Right lobe of liver (tissue), 4 donors: ENCODE results near the gene FHIT.

Source experiments
- POLR2A ChIP-seq: fragments of 450-650 bp; IDR thresholded peaks from one replicate; pipeline ENCODE4 v1.6.1; 2017; ENCODE audit warnings: antibody characterized with exemption, mild to moderate bottlenecking
- TF ChIP-seq, protein P1 (sequence below), 4 donors: fragments of 200-600 bp in 3 of 4; fragments of 450-650 bp in 1 of 4; IDR thresholded peaks; one replicate each; pipeline versions ENCODE4 v1.5.1 to v1.8.0; 2016 to 2022; ENCODE audit warnings: antibody characterized with exemption in 4 of 4, mild to moderate bottlenecking in 2 of 4
- donor health status: DM: no; HTN: no; CAD: no.
- donor health status: DM: no; HTN: no; CAD: no.
- donor health status: DM: no; HTN: yes; CAD: no.

DNA sequence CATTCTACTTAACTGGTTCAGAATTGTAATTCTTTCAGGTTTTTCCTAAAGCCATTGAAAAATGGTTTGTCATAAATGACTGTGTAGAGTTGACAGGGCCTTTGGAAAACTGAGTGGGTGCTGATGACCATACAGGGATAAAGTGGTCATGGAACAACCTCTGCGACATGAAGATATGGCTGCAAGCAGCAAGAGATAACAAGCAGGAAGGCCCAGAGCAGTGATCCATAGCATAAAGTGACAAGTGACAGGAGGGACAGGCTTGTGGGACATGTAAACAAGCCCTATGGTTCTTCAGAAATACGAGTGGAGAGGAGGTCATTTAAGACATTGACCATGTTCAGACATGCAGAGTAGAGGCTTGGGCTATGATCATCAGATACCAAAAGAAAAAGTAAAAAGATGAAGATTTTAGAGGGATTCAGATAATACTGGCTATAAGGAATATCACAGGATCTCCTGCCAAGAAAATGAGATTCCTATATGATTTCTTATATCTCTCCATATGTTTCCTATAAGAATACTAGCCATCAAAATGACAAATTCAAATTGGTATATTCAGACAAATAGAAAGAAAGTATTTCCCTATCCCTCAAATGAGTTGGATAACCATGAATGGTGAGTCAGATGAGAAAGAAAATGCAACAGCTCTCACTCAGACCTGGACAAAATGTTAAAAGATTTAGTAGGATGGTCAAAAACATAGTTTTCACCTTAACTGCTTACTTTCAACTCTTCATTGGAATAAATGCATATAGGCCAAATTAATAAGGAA, 1373.8 kb downstream of the FHIT start:
- TF ChIP-seq, protein P1, sequence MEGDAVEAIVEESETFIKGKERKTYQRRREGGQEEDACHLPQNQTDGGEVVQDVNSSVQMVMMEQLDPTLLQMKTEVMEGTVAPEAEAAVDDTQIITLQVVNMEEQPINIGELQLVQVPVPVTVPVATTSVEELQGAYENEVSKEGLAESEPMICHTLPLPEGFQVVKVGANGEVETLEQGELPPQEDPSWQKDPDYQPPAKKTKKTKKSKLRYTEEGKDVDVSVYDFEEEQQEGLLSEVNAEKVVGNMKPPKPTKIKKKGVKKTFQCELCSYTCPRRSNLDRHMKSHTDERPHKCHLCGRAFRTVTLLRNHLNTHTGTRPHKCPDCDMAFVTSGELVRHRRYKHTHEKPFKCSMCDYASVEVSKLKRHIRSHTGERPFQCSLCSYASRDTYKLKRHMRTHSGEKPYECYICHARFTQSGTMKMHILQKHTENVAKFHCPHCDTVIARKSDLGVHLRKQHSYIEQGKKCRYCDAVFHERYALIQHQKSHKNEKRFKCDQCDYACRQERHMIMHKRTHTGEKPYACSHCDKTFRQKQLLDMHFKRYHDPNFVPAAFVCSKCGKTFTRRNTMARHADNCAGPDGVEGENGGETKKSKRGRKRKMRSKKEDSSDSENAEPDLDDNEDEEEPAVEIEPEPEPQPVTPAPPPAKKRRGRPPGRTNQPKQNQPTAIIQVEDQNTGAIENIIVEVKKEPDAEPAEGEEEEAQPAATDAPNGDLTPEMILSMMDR (IDR thresholded peaks at IDR 0.05): no peak
- TF ChIP-seq POLR2A: no peak
